HS-5 (cell line): ENCODE data around the gene GPR146.

Experiments
- DNase-seq: peaks from one replicate; pipeline ENCODE4 v3.0.0-alpha.2; 2012; ENCODE audit warnings: low read depth

Gene GPR146

GRCh38 chr7:1079546-1079945 is 35.2 kb downstream of the GPR146 start:
- DNase-seq: no peak

- no peak for DNase-seq
Observed at GRCh38 chr7:1080252-1080920, 36.0 kb downstream of the GPR146 start.

- DNase-seq: no peak
Observed at GRCh38 chr7:1080921-1081255, 36.5 kb downstream of the GPR146 start.

GRCh38 chr7:1081336-1081735 is 37.0 kb downstream of the GPR146 start:
- DNase-seq: no peak

GRCh38 chr7:1081931-1082401 is 37.6 kb downstream of the GPR146 start:
- DNase-seq: no peak

GRCh38 chr7:1083729-1084657 is 39.6 kb downstream of the GPR146 start:
- no peak for DNase-seq

- DNase-seq: no peak
Observed at GRCh38 chr7:1085266-1085665, 40.9 kb downstream of the GPR146 start.

GRCh38 chr7:1085910-1086421 is 41.6 kb downstream of the GPR146 start:
- peak; percentile 34 for DNase-seq

GRCh38 chr7:1086588-1087464 is 42.5 kb downstream of the GPR146 start:
- DNase-seq: peak; percentile 25

GRCh38 chr7:1087465-1087814 is 43.1 kb downstream of the GPR146 start:
- DNase-seq: peak; percentile 46

- no peak for DNase-seq
Observed at GRCh38 chr7:1087952-1088920, 43.9 kb downstream of the GPR146 start, which contains the start of gene GPER1. GPER1 (plus strand) TSS chr7:1088113; CDS start chr7:1091729, 3,616 bp downstream.

- no peak for DNase-seq
Observed at GRCh38 chr7:1090236-1090635, 45.9 kb downstream of the GPR146 start.

- DNase-seq: no peak
Observed at GRCh38 chr7:1090686-1091643, 46.6 kb downstream of the GPR146 start.

GRCh38 chr7:1091644-1092027 is 47.3 kb downstream of the GPR146 start:
- DNase-seq: no peak

- no peak for DNase-seq
Observed at GRCh38 chr7:1092161-1092632, 47.9 kb downstream of the GPR146 start.

- no peak for DNase-seq
Observed at GRCh38 chr7:1092806-1093501, 48.6 kb downstream of the GPR146 start.

GRCh38 chr7:1093502-1093843 is 49.1 kb downstream of the GPR146 start:
- no peak for DNase-seq

GRCh38 chr7:1093916-1094508 is 49.7 kb downstream of the GPR146 start:
- no peak for DNase-seq

- no peak for DNase-seq
Observed at GRCh38 chr7:1094870-1095269, 50.5 kb downstream of the GPR146 start.
